ENCODE data around the gene NLRP7.

GRCh38 chr19:54955376-54955775 is 8.0 kb upstream of the NLRP7 start:
- no peak for TF ChIP-seq CTCF (conservative IDR thresholded peaks at IDR 0.05; ENCODE audit: low read depth, low read length)
- TF ChIP-seq POLR2A (IDR thresholded peaks at IDR 0.05; ENCODE audit: low read depth, low read length), result no peak

Measured in IMR-90 (cell line).